HPDE6-E6E7 (cell line): ENCODE data around the gene ENKUR.

ENCODE experiments used
- DNase-seq: peaks from one replicate; pipeline ENCODE4 v3.0.0; 2011; ENCODE audit warnings: missing footprints; ENCODE audit errors: extremely low spot score

ENKUR gene, protein sequence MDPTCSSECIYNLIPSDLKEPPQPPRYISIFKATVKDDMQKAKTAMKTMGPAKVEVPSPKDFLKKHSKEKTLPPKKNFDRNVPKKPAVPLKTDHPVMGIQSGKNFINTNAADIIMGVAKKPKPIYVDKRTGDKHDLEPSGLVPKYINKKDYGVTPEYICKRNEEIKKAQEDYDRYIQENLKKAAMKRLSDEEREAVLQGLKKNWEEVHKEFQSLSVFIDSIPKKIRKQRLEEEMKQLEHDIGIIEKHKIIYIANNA

DNA sequence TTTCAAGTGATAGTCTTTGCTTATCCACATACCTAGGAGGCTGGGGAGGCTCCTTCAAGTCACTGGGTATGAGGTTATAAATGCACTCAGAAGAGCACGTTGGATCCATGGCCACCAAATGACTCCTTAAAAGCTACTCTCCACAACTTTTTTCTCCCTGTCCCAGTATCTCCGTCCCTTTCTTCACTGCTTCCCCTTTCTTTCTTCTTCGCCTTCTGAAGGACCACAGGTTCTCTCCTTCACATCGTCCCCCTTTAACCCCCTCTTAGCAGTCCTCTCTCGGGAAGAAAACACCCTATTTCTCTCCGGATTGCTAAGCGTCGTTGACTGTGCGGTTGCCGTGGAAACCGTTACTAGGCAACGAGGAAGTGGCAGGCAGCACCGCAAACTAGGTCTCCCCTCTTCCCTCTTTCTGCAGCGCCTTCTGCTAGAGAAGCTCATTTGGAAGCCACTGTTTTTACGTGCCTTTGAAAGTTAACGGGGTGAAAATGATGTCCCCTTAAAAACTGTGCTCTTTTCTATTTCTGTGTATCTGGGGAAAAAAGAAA lies at the start of gene ENKUR:
Gene ENKUR (minus strand): TSS at position 331 of the 548 bp plus-strand sequence. CDS start 222 bp downstream, at position 109.
- peak; percentile 33 for DNase-seq

DNA sequence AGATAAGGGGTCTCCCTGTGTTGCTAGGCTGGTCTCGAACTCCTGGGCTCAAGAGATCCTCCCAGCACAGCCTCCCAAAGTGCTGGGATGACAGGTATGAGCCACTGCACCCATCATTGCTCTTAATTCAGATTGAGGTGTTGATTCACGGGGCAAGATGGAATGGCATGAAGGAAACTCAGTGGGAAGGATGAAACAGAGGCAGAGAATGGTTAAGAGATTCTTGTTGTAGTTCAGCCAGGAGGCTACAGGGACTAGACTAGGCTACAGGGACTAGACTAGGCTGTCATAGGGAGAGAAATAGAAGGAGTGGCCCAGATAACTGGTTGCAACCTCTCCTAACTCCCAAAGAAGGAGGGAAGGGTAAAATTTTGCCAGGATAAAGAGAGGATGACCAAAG lies 48.4 kb upstream of the ENKUR start:
- no peak for DNase-seq

DNA sequence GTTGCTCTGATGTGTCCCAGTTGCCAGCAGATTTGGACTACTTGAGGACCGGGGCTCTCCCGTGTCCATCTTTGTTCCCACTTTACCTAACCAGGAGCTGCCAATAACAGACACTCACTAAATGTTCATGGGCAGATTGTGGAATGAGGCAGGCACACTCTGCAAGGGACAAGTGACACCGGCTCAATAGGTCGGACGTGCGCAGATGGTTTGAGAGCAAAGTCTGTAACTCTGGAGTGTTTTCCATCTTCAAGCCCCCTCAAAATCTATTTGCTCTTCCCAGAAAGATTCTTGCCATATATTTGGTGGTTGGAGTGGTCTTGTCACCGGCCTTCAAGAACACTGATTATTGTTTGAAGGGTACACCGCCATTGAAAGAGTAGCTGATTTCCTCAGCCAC lies 47.7 kb upstream of the ENKUR start:
- no peak for DNase-seq

DNA sequence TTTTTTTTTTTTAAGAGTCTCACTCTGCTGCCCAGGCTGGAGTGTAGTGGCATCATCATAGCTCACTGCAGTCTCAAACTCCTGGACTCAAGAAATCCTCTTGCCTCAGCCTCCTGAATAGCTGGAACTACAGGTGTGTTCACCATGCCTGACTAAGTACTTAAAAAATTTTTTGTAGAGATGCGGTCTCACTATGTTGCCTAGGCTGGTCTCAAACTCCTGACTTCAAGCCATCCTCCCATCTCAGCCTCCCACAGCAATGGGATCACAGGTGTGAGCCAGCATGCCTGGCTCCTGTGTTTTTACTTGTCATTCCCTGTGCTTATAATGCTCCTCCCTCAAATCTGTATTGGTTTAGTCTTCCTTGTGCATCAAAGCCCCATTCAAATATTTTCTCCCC lies 47.2 kb upstream of the ENKUR start:
- no peak for DNase-seq

DNA sequence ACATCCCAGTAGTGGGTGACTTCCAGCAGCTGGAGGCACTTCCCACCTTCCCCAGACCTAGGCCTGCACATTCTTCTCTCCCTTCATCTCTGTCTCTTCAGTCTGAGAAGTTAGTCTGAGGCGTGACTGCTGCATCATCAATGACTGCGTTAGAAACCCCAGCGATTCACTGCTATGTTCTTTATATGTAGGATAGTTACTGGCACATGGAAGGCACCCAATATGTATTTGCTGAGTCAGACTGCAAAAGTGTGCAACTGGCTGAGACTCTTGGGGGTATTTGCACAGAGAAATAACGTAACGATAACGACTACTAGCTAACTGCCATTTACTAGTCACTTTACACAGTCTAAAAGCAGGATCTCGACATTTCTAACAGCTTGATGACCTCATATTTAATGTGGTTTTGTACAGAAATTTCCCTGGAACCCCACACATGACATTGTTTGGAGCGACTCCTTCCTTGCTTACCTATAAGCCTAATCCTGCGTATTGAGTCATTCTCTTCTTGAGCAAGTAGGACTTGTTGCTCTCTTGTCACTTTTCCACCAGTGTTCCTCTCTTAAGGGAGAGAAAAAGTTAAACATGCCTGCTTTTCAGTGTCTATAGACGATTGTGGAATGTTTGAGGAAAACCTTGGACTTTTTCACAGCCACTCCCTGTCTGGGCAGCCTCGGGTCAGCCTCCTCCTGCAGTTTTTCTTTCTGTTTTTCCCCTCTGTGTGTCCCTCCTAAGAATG lies 45.9 kb upstream of the ENKUR start:
- DNase-seq: no peak

DNA sequence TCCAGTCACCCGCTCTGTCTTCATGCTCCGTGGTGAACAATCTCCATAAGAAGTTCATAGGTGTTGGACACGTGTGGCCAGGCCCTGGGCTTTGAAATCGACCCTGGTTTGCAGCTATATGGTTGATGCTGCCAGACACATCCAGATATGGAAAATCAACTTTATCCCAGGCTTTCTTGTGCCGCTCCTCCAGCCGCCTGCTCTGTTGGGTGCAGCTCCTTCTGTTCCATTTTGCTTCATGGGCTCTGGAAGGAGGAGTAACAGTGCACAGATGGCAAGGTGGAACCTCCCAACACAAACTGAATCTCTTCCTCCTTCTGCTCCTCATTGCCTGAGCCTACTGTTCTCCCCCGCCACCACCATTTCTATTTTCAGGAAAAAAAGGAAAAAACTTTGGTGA lies 45.2 kb upstream of the ENKUR start:
- DNase-seq: no peak

DNA sequence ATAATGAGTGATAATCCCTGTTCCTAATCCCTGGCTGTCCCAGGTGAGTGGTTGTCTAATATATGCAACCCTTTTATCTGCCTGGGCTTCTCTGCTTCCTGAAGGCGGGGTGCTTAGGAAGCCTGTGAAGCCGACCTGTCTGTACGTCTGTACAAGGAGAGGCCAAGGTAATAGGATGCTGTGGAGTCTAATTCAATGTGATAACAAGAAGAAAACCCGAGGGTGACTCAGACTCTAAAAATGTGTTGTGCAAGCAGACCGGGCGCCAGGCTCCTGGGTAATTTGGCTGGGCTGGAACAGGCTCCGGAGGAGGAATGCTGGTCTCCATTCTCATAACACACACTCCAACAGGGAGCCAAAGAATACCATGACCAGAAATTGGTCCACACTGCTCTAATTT lies 44.0 kb upstream of the ENKUR start:
- peak; percentile 31 for DNase-seq

DNA sequence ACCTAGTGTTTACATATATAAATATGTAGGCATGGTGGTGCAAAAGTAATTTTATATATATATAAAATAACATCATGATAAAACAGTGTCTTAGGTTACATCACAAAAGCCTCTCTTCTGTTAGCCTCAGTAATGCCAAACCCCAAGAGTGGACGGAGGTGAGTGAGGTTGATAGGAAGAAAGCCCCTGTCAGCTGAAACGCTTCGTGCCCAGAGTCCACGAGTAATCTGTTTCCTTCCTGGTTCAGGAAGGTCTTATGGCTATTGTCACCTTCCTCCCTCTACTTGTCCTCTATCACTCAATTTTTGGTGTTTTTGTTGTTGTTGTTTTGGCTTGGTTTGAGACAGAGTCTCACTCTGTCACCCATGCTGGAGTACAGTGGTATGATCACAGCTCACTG lies 41.9 kb upstream of the ENKUR start:
- no peak for DNase-seq

DNA sequence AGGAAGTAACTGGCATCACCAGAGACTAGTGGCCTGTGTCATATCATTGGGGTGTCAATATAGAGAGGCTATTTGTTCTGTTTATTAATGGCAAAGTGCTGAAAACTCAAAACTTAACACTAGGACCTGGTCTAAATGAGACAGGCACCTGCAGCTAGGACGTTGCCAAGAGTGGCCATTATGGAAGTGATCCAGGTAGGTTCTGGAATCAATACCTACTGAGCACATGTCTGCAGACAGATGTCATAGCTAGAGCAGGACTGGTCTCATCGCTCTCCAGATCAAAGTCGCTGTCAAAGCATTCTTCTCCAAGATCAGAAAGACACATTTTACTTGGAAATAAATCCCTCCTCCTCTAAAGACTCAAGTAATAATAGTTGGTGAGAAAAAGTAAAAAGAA lies 40.8 kb upstream of the ENKUR start:
- DNase-seq: no peak

DNA sequence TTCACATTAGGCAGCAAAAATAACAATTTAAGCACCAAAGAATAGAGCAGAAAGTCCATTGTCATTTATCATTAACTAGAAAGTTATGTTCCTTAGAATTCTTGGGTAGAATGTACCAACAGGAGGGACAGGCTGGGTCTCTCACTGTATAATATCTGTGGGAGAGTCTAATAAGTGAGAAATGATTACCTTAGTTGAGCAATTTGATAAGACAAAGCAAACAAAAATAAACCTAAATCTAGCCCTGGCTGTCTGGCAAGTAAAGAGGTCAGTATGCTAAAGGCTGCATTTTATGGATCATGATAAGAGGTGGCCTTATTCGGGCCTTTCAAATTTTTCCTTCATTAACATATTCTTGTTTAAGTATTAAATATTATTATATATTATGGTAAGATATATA lies 36.1 kb upstream of the ENKUR start:
- no peak for DNase-seq

DNA sequence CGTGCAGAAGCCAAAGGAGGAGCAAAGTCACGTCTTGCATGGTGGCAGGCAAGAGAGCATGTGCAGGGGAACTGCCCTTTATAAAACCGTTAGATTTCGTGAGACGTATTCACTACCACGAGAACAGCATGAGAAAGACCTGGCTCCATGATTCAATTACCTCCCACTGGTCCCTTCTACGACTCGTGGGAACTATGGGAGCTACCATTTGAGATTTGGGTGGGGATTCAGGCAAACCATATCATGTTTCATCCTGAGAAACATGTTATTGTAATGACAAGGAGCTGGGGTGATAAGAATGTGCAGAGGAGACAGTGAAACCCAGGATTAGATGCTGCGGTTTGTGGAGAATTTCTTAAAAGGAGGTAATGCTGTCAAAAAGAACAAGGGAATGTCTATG lies 34.4 kb upstream of the ENKUR start:
- no peak for DNase-seq

DNA sequence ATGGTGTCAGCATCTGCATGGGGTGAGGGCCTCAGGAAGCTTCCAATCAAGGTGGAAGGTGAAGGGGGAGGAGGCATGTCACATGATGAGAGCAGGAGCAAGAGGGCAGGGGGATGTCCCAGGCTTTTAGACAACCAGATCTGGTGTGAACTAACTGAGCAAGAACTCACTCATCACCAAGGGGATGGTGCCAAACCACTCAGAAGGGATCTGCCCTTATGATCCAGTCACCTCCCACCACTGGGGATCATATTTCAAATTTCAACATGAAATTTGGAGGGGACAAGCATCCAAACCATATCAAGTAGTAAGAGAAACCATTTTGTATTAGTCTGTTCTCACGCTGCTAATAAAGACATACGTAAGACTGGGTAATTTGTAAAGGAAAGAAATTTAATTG lies 34.0 kb upstream of the ENKUR start:
- no peak for DNase-seq

DNA sequence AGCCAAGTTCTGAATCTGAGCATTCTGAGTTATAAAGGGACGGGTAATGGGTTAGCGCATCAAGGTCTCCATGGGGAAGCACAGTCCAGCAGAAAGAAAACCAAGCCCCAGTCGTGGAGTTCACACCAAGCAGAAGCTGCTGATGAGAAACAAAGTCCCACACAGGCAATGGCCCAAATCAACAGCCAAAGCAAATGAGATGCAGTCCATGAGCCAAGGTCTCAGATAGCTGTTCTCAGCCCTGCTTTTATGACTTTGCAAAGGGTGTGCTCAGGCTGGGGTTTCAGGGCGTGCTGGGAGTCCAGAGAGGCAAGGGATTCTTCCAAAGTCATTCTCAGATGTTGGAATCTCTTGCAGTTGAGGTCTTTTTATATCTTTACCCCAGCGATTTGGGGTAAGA lies 32.5 kb upstream of the ENKUR start:
- no peak for DNase-seq

DNA sequence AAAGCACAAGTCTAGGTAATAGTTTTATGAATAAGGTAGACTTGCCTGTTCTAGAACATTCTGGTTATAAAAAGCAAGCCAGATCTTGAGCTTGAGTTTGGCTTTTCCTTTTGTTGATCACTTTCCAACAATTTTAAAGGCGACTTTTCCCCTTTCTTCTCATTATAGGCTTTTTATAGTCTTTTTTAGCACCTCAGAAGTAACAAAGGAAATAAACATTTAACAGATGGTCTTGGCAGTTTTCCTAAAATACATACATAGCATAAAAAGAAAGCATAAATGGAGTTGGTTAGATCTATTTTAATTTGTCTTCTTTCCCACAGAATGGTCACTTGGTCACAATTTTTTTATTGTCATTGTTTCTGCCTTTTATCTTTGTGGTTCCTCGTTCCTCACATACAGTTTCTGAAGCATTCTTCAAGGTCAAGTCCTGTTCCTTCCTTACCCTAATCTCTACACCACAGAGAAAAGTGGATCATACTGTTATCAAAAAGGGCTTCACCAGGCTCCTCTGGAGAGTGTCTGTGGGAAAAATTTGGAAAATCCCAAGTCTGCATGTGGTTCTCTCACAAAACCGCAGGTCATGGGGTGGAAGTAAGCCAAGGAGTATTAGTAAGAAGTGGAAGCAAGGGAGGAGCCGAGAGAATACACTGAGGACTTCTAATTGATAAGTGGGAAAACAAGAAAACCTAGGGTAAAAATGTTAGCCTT lies 31.8 kb upstream of the ENKUR start:
- DNase-seq: no peak

DNA sequence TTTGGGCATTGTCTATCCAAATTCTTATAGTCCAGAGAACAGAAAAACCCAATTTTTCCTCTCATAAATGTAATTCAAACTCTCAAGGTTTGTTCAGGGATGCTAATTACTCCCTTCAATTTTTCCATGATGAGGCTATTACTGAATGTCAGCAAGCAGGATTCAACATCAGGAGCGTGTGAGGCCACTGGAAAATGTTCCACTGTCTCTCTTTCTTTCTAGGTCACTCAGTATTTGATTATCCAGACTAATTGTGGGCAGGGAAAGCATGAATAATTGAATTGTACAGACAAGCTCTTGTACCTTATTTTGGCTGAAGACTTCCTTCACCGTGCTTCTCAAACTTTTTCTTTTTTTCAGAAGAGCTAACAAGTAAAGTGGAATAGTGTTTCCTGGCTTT lies 31.1 kb upstream of the ENKUR start:
- no peak for DNase-seq

DNA sequence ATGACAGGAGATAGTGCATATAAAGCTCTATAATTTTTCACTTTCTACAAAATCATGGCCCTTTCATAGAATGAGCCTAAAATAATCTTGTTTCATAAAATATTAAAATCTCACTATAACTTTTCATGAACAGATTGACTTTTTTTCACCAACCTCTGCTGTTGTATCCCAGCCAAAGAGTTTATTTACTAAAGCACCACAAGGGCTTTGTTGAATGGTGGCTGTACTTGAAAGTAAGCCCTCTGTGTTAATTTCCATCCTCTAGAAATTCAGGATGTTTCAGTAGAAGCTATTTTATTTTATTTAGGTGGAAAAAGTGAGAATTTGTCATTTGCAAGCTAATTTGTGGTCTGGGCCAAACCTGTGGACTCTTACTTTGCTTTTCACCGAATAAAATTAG lies 30.7 kb upstream of the ENKUR start:
- DNase-seq: no peak

DNA sequence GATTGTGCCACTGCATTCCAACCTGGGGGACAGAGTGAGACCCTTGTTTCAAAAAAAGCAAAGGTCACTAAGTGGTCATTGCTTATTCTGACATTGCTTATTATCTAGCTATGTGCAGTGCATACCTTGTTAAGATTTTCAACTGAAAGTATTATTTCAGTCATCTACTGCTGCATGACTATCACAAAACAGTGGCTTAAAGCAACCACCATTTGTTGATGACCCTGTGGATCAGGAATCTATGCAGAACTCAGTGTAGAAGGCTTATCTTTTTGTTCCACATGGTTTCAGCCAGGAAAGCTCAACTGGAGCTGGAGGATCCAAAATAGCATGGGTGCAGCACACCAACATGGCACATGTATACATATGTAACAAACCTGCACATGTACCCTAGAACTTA lies 23.6 kb upstream of the ENKUR start:
- DNase-seq: no peak

DNA sequence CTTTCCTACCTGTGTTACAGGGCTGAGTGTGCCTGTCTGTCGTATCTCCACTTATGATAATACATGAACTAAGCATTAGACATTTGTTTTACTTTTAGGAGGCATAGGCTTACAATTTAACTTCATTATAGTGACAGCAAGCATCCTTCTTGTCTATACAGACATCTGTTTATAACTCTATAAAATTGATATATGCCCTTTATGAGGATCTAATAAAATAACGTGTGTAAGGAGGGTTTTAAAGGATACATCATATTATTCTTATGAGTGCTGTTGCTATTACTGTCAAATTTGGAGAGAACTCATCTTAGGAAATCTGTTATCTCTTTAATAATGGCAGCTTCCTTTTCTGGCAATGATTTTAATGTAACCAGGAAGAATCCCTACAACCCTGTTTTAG lies 22.4 kb upstream of the ENKUR start:
- no peak for DNase-seq

DNA sequence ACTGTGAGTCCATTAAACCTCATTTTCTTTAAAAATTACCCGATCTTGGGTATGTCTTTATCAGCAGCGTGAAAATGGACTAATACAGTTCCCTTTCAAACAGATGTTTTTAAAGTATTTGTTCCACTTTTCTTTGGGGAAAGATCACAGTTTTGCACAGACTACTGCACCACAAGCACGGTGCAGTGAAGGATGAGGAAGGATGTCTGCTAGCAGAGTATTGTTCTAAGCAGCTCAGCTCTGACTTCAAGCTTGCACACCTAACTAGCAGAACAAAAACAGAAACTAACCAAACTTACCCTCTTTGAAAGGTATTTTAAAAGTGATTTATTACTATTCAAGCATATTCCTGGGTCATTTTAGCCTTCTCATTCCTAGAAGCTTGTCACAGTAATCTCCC lies 20.4 kb upstream of the ENKUR start:
- DNase-seq: no peak

DNA sequence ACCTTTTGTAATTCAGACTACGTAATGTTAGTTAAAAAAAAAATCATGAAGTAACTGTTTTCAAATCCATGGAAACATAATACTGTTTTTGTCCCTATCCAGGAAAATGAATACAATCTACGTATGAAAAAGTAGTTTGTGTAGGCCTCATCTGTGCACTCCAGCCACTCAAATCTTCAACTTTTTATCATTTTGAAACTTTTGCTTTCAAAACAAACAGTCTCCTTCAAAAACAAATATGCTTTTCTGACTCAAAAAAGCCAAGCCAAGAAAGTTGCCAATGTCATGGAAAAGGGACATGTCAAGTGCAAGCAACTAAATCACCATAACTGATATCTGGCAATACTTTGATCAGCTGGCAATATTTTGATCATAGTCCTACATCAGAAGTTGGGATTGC lies 13.6 kb upstream of the ENKUR start:
- DNase-seq: no peak

DNA sequence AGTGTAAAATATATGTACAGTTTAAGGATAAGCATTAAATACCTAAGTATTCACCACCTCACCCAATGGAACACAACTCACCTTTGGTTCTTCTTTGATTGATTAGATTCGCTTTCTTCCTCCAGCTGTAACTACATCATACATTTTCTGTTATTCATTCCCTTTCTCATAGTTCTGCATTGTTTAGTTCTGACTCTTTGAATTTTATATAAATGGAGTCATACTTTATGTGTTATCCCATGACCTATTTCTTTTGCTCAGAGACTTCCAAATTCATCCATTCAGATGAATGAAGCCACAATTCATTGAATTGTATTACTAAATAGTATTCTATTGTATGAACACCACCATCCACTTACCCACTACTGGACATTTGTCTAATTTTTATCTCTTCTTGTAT lies 12.8 kb upstream of the ENKUR start:
- DNase-seq: no peak

DNA sequence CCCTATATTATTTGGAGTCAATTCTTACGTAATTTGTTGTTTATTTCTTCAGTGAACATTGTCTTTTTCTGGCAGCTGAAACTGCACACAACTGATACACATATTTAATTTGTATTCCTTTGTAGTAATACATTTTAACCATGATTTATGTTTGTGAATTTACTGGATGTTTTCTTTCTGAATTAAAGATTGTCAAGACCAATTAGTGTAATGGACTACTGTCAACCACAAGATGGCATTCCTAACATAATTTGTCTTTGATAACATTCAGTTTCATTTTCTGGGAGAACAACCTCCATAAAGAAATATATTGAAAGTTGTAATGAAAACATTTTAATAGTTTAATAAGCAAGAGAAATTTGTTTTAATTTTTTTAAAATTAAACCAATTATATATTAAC lies 10.5 kb upstream of the ENKUR start:
- DNase-seq: no peak

DNA sequence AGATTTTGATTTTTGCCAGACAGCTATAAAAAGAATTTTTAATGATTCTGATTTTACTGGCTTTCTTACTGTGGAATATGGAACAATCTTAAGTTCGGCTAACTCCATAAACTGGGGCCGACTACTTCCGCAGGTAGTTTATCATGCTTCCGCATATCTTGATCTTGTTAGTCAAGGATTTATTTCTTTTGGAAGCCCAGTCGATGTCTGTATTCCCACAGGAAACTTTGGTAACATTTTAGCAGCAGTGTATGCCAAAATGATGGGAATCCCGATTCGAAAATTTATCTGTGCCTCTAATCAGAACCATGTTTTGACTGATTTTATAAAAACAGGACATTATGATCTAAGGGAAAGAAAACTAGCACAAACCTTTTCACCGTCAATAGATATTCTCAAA lies 8.6 kb upstream of the ENKUR start:
- no peak for DNase-seq
